Dedifferentiated amniotic fluid mesenchymal stem cell (primary cell): ENCODE data around the gene RPAP3.

Experiments used
- DNase-seq: peaks from one replicate; pipeline ENCODE4 v3.0.0-alpha.2; 2016; ENCODE audit errors: extremely low spot score

The RPAP3 gene

GRCh38 chr12:47705566-47706425, at the start of gene RPAP3:
Gene RPAP3 (minus strand): TSS chr12:47706030. CDS start chr12:47702840, 3,190 bp downstream.
- DNase-seq = peak; percentile 92

DNA sequence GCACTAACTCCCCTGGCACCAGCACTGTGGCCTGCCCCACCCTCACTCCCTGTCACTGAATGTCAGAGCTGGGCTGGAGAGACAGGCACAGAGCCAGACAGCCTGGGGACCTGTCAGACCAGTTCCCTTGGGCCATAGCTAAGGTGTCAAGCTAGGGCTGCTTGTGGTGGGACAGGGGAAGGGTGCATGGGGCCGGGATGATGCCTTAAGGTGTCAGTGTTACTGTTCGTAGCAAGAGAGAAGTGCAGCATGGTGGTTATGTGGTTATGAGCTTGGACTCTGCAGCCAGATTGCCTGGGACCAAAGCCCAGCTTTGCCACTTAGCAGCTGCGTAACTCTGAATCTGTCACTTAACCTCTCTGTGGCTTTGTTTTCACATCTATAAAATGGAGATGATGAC, 49.1 kb upstream of the RPAP3 start:
- DNase-seq = no peak

- DNase-seq = no peak
Measured at GRCh38 chr12:47754126-47754525, 48.3 kb upstream of the RPAP3 start.

GRCh38 chr12:47753021-47754001, 47.5 kb upstream of the RPAP3 start:
- DNase-seq = no peak

- peak; percentile 79 for DNase-seq
Measured at GRCh38 chr12:47752552-47752951, 46.7 kb upstream of the RPAP3 start.

DNA sequence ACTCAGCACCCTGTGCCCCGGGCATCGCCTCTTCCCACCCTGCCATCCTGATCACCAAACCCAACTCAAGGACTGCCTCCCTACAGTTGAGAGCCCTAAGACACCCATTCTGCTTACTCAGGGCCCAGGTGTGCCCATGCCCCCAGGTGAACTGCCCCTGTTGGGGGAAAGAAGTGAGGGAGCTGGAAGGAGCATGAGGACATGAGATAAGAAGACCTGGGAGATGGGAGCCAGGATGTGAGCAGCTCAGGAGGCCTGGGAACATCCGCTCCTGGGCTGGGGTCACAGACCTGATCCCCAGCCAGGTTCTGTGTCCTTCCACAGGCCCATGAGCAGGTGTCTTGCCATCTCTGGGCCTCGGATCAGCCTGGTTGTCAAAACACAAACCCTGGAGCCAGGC, 46.3 kb upstream of the RPAP3 start:
- DNase-seq = no peak

- DNase-seq = no peak
Measured at GRCh38 chr12:47751561-47751960, 45.7 kb upstream of the RPAP3 start.

- DNase-seq = no peak
Measured at GRCh38 chr12:47750916-47751470, 45.2 kb upstream of the RPAP3 start.

GRCh38 chr12:47750229-47750798, 44.5 kb upstream of the RPAP3 start:
- no peak for DNase-seq

- no peak for DNase-seq
Measured at GRCh38 chr12:47748899-47749298, 43.1 kb upstream of the RPAP3 start.

GRCh38 chr12:47748507-47748828, 42.6 kb upstream of the RPAP3 start:
- no peak for DNase-seq

- no peak for DNase-seq
Measured at GRCh38 chr12:47747596-47748506, 42.0 kb upstream of the RPAP3 start.

DNA sequence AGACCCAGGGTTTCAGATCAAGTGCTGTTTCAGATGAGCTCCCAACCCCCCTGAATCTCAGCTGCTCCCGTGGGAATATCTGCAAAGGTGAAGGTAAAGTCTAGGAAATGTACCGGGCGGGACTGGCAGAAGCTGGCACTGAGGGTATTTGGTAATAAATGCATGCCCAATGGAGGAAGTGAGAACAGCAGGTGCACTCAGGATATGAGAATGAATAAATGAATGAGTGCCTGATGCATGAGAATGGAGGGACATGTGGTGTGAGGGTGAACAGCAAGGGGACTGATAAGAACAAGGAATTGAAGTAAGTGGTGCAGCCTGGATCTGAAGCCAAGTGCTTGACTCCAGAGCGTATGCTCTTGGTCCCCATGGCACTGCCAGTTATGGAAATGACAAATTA, 41.3 kb upstream of the RPAP3 start:
- DNase-seq = no peak

- DNase-seq = no peak
Measured at GRCh38 chr12:47746523-47746922, 40.7 kb upstream of the RPAP3 start.

GRCh38 chr12:47746073-47746472, 40.2 kb upstream of the RPAP3 start:
- no peak for DNase-seq

GRCh38 chr12:47745485-47746041, 39.7 kb upstream of the RPAP3 start:
- DNase-seq = no peak

GRCh38 chr12:47744778-47745436, 39.1 kb upstream of the RPAP3 start:
- DNase-seq = no peak

DNA sequence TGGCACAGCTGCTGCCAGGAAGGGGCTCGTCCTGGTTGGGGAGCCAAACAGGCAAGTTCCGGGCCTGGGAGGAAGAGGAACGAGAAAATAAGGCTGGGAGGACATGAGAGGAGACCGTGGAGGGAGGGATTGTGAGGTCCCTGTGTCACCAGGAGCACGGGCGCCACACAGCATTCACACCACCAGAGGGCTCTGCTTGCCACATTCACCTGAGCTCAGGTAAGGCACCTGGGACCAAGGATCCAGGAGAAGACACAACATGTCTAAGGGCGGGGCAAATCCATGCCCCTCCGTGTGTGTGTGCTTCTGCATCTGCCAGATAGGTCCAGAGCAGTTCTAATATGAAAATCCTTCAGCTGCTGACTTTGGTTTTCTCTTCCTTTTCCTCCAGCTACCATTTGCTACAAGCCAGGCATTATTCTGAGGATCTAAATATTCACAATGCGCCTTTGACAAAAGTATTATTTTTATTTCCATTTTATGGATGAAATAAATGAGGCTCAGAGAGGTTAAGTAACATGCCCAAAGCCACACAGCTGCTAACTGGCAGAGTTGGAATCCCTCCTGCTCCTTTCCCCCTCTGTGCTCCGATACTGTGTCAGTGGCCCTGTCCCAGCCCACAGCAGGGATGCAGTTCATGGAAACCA, 38.3 kb upstream of the RPAP3 start:
- no peak for DNase-seq

DNA sequence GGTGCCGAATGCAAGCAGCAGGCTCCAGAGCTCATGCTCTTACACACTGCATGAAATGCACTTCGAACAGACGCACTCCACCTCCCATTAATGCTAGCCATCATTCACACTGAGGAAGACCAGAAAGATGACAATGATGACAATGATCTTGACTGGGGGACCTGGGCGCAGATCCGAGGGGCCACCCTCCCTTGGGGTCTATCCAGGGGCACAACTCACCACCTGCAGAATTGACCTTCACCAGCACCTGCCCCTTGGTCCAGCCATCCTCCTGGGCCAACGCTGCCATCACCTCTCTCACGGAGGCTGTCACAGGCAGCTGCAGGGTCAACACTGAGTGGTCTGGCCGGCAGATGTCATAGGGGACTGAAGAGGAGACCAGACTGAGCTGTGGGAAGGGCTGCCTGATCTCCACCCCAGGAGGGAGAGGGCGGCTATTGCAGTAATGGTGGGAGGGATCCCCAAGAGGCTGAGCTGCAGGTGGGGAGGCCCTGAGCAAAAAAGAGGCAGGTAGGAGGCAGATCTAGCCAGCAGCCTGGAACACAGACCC, 37.6 kb upstream of the RPAP3 start:
- DNase-seq = no peak
